AG04450 (cell line): ENCODE data around the gene DOCK9. TPM values are rescaled to one million over a fixed set of nuclear protein-coding genes. Genes with fewer than 3 reads are reported as not detected.

Experiments used
- polyA plus RNA-seq: library from polyadenylated mRNA; depleted of rRNA; stranded (reverse); fragments of >200 nt; gene quantifications from 2 replicates; pipeline ENCODE4 v1.2.3, GENCODE V29; 2011; rRNA removed
- small RNA-seq: library from RNA; depleted of rRNA; stranded (forward); fragments of <200 nt; gene quantifications from one replicate; pipeline ENCODE3, GENCODE V24; 2012; ENCODE audit warnings: low read depth; ENCODE audit not compliant: insufficient read length

DOCK9 gene
- polyA plus RNA-seq, 1 experiment = 9.6 TPM

Small RNA genes lying within 50 kb of the gene (small RNA-seq; reads per million reads assigned to genes)
- gene AL161420.1 (not detected), gene RNU6-83P (not detected)

Other genes starting within 250 kb of the DOCK9 start
- not detected in 2 replicates for gene SLC15A1, start 225.4 kb downstream of the DOCK9 start, polyA plus RNA-seq
- gene UBAC2, start 222.8 kb upstream of the DOCK9 start, polyA plus RNA-seq = 57.9 and 71.4 TPM in 2 replicates